CD4-positive, alpha-beta T cell (primary cell): ENCODE results near the gene ZCWPW1. TPM values are rescaled to one million over a fixed set of nuclear protein-coding genes. Genes with fewer than 3 reads are reported as not detected.

Source experiments
- ATAC-seq: fragments of 200-7000 bp; cut with Tn5 transposase; one replicate; pipeline ENCODE4 v1.10.0; 2022; ENCODE audit warnings: mild to moderate bottlenecking; ENCODE audit not compliant: poor library complexity
- CTCF ChIA-PET: fragments of 350-600 bp; sonication (Branson Sonifier 250); formaldehyde crosslinking; loops from one replicate; lab custom pipeline; 2021; ENCODE audit warnings: antibody characterized with exemption, inconsistent platforms; lab: Charles Lee
- POLR2A ChIA-PET: fragments of 350-600 bp; sonication (Branson Sonifier 250); formaldehyde crosslinking; loops from one replicate; lab custom pipeline; 2021; ENCODE audit warnings: antibody characterized with exemption, inconsistent platforms; lab: Charles Lee
- DNase-seq, 14 experiments: peaks; one replicate each; pipeline ENCODE4 v3.0.0-alpha.2; 2013 to 2020; ENCODE audit warnings: mixed read lengths in 2 of 14
- H3K27ac ChIP-seq, 2 donors: one replicate each; pipeline versions ENCODE4 v1.5.1 to v1.7.0; 2013; ENCODE audit warnings: low read length in 2 of 2, low read depth in 1 of 2, mild to moderate bottlenecking in 1 of 2
- H3K27me3 ChIP-seq, 2 experiments: 1 replicate in 1 of 2; 2 replicates in 1 of 2; pipeline versions ENCODE4 v1.6.1 to v1.7.0; 2013; ENCODE audit warnings: low read length in 2 of 2, control low read depth in 1 of 2, mild to moderate bottlenecking in 1 of 2, moderate library complexity in 1 of 2; ENCODE audit not compliant: insufficient read depth in 2 of 2, control insufficient read depth in 1 of 2
- H3K36me3 ChIP-seq: one replicate; pipeline ENCODE4 v1.6.1; 2013; ENCODE audit warnings: low read length, control low read depth; ENCODE audit not compliant: insufficient read depth
- H3K4me1 ChIP-seq: one replicate; pipeline ENCODE4 v1.6.1; 2013; ENCODE audit warnings: low read length, control low read depth; ENCODE audit not compliant: insufficient read depth
- H3K4me3 ChIP-seq: one replicate; pipeline ENCODE4 v1.5.1; 2013; ENCODE audit warnings: mild to moderate bottlenecking, low read length, moderate library complexity
- H3K9me3 ChIP-seq, 2 experiments: 1 replicate in 1 of 2; 2 replicates in 1 of 2; pipeline versions ENCODE4 v1.6.1 to v1.7.0; 2013; ENCODE audit warnings: low read length in 2 of 2, mild to moderate bottlenecking in 2 of 2, control low read depth in 1 of 2, moderate library complexity in 1 of 2; ENCODE audit not compliant: control insufficient read depth in 1 of 2, insufficient read depth in 1 of 2
- H3K27ac Mint-ChIP-seq: one replicate; pipeline ENCODE4 v1.8.0; 2020; ENCODE audit warnings: mixed read lengths
- H3K27me3 Mint-ChIP-seq: one replicate; pipeline ENCODE4 v1.8.0; 2021; ENCODE audit warnings: mixed read lengths
- H3K36me3 Mint-ChIP-seq: one replicate; pipeline ENCODE4 v1.8.0; 2021; ENCODE audit warnings: low read depth, mixed read lengths
- H3K4me1 Mint-ChIP-seq: one replicate; pipeline ENCODE4 v1.8.0; 2021; ENCODE audit warnings: low read depth, mixed read lengths
- H3K4me3 Mint-ChIP-seq: one replicate; pipeline ENCODE4 v1.8.0; 2020; ENCODE audit warnings: mild to moderate bottlenecking, mixed read lengths
- H3K9me3 Mint-ChIP-seq: one replicate; pipeline ENCODE4 v1.8.0; 2020; ENCODE audit warnings: mixed read lengths
- intact Hi-C, 2 experiments: fragments of 100-400 bp; cut with DNase I in 1 of 2; cut with micrococcal nuclease in 1 of 2; formaldehyde crosslinking; loops; one replicate each; pipeline versions ENCODE4 v1.15.1 to v1.9.0; 2023 to 2025; cut with DNase I, micrococcal nuclease
- total RNA-seq, 174 experiments: library from RNA in 2 of 174; stranded (reverse) in 2 of 174; gene quantifications; one replicate each; pipeline ENCODE4 v1.2.3 and lab custom pipeline; 2021 to 2026
- TF ChIP-seq, protein P1 (sequence below): fragments of 200-600 bp; IDR thresholded peaks from one replicate; pipeline ENCODE4 v1.8.0; 2022; ENCODE audit warnings: antibody characterized with exemption, mild to moderate bottlenecking

ZCWPW1 gene
- total RNA-seq, 2 experiments from 2014 or later = 4.4 to 6.5 TPM

DNA sequence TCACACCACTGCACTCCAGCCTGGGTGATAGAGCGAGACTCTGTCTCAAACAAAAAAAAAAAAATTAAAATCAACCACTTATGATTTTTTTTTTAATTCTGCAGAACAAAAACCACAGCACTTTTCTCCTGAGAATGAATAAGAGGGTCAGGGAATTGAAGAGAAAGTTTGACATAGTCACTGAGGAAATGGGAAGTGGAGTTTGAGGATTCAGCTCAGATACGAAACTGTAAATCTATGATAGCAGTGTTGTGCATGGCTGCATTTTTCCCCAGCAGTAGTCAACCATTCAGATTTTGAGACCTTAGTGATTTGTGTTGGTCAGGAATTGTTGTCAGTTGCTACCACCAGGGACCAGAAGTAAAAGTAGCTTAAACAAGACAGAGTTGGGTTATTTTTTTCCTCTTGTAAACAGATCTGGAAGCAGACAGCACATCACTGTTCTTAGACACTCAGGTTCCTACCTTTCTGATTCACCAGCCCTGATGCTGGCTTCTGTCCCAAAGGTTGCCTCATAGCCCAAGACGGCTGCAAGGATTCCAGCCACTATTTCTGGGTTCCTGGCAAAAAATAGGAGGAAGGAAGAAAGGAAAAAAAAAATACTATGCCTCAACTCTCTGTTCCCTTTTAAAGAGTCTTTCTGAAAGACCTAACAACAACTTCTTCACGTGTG is 35.1 kb downstream of the ZCWPW1 start:
- DNase-seq (no peak), ATAC-seq (no peak)
- ChIA-PET POLR2A (no interaction called here), CTCF (no interaction called here)
- no peak overlapping the region for H3K4me3 ChIP-seq
- Mint-ChIP-seq H3K9me3 (no peaks in the 10 kb centered on the region), H3K4me1 (peaks cover 11% of the 10 kb centered on the region), H3K27ac (no peak overlapping the region), H3K36me3 (no peaks in the 10 kb centered on the region), H3K27me3 (peaks cover 6% of the 10 kb centered on the region), H3K4me3 (no peak overlapping the region)
- H3K27me3 ChIP-seq = peaks cover 0 to 2% of the 10 kb centered on the region in 2 experiments
- TF ChIP-seq, protein P1, sequence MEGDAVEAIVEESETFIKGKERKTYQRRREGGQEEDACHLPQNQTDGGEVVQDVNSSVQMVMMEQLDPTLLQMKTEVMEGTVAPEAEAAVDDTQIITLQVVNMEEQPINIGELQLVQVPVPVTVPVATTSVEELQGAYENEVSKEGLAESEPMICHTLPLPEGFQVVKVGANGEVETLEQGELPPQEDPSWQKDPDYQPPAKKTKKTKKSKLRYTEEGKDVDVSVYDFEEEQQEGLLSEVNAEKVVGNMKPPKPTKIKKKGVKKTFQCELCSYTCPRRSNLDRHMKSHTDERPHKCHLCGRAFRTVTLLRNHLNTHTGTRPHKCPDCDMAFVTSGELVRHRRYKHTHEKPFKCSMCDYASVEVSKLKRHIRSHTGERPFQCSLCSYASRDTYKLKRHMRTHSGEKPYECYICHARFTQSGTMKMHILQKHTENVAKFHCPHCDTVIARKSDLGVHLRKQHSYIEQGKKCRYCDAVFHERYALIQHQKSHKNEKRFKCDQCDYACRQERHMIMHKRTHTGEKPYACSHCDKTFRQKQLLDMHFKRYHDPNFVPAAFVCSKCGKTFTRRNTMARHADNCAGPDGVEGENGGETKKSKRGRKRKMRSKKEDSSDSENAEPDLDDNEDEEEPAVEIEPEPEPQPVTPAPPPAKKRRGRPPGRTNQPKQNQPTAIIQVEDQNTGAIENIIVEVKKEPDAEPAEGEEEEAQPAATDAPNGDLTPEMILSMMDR = no peak
- H3K4me1 ChIP-seq = peaks cover 19% of the 10 kb centered on the region
- H3K36me3 ChIP-seq = no peaks in the 10 kb centered on the region
- no peaks in the 10 kb centered on the region for H3K9me3 ChIP-seq
- intact Hi-C loops = no loop called here
- H3K27ac ChIP-seq = no peak overlapping the region

DNA sequence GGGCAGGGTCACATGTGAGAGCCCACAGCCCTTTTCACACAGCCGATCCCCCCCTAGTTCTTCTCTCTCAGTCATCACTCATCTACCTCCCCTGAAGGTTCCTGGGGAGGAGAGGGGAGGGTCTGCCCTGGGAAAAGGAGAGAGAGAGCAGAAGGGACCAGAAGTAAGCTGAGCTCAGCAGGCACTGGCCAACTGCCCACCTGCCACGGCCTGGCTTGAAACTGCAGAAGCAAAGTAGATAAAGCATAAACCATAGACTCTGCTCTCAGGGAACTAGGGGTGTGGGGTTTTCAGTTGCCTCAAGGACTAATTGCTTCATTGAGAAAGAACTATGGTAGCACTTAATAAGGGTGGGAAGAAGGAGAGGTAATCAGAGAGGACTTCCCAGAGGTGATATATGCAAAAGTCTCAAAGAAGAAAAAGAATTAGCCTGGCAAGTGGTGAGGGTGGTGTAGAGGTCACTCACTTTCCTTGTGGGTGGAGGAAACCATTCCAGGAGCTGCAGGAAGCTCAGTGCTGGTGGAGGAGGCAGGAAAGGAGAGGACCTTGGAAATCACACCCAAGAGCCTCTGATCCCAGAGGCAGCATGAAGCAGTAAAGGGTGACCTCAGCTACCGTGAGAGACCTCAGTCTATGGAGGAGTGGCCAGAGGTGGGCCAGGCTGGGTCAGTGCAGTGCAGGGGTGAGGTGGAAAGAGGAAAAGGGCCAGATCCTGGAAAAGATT is 38.1 kb downstream of the ZCWPW1 start:
- Mint-ChIP-seq H3K4me1 (no peaks in the 10 kb centered on the region), H3K27ac (no peak overlapping the region), H3K9me3 (no peaks in the 10 kb centered on the region), H3K27me3 (peaks cover 6% of the 10 kb centered on the region), H3K4me3 (no peak overlapping the region), H3K36me3 (no peaks in the 10 kb centered on the region)
- no peak for DNase-seq
- H3K4me1 ChIP-seq = no peaks in the 10 kb centered on the region
- no peak overlapping the region for H3K4me3 ChIP-seq
- CTCF ChIA-PET = no interaction called here
- H3K27me3 ChIP-seq = peaks cover 0 to 2% of the 10 kb centered on the region in 2 experiments
- POLR2A ChIA-PET = no interaction called here
- H3K9me3 ChIP-seq = no peaks in the 10 kb centered on the region
- H3K27ac ChIP-seq = no peak overlapping the region
- H3K36me3 ChIP-seq = no peaks in the 10 kb centered on the region
- ATAC-seq = no peak
- TF ChIP-seq, protein P1 = no peak
- intact Hi-C loops = no loop called here

DNA sequence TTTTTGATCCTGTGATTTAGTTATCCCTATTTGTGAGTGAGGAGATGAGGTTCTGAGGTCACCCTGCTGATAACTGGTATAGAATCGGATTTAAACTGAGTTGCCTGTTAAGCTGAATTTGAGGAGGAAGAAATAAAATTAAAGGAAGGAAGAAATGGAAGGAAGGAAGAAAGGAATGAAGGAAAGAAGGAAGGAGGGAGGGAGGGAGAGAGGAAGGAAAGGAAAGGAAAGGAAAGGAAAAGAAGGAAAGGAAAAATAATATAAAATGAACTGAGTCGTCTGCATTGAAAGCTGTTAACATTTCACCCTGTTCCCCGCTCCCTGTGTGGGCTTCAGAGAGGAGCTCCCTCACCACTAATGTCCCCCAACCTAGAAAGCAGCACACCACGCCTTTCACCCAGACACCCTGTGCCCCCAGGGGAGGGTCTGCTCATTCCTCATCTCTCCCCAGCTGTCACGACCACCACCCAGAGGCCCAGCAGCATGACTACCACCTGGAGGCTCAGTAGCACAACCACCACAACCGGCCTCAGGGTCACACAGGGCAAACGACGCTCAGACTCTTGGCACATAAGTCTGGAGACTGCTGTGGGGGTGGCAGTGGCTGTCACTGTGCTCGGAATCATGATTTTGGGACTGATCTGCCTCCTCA is 38.9 kb downstream of the ZCWPW1 start:
- Mint-ChIP-seq H3K27ac (no peak overlapping the region), H3K36me3 (no peaks in the 10 kb centered on the region), H3K9me3 (no peaks in the 10 kb centered on the region), H3K4me3 (no peak overlapping the region), H3K27me3 (peaks cover 6% of the 10 kb centered on the region), H3K4me1 (no peaks in the 10 kb centered on the region)
- DNase-seq = no peak
- H3K36me3 ChIP-seq = no peaks in the 10 kb centered on the region
- H3K4me1 ChIP-seq = no peaks in the 10 kb centered on the region
- intact Hi-C loops = no loop called here
- no peaks in the 10 kb centered on the region for H3K9me3 ChIP-seq
- H3K4me3 ChIP-seq = no peak overlapping the region
- peaks cover 0 to 2% of the 10 kb centered on the region in 2 experiments for H3K27me3 ChIP-seq
- no peak overlapping the region for H3K27ac ChIP-seq
- POLR2A ChIA-PET = no interaction called here
- TF ChIP-seq, protein P1 = no peak
- CTCF ChIA-PET = interaction anchor here (0.8 kb wide), 1 partner anchor 18 kb away, joined by 3 read pairs; no protein-coding TSS in a partner anchor
- ATAC-seq = no peak
